Stimulated activated CD8-positive, alpha-beta memory T cell treated with anti-CD3 and anti-CD28 coated beads, Interleukin-7, amount 100 ng/mL, for 48 hours (primary cell): Measurements from ENCODE around the gene AADACL4.
"Not testable (repeated sequence)": the region's sequence is repeated elsewhere in the genome, so short reads cannot be mapped to it uniquely, and the experiment has no call there.

Experiments used
- DNase-seq, 2 donors: peaks; one replicate each; pipeline ENCODE4 v3.0.0-alpha.2; 2020; ENCODE audit warnings: low read depth in 1 of 2; ENCODE audit errors: extremely low read depth in 1 of 2

AADACL4 gene

DNA sequence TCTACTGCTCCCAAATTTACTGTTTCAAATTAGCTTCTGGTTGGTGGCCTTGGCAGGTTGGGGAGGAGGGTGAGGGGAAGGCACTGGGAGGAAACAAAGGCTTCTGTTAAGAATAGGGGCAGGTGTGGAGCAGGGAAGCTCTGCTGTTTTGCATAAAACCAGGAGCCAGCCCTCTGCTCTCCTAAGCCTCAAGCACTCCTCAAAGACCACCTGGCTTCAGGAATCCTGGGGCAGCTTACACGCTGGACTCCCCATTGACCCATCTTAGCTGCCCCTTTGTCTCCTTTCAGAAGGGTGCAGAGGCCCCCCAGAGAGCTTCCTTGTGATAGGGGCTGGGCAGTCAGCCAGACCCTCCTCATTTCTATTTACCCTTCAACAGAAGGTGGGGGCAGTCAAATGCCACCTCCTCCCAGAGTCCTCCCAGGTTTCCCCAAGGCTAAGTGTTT, 14.4 kb upstream of the AADACL4 start:
- DNase-seq = no peak

GRCh38 chr1:12629985-12630760, 13.7 kb upstream of the AADACL4 start:
- no peak for DNase-seq

GRCh38 chr1:12630946-12631530, 12.8 kb upstream of the AADACL4 start:
- no peak for DNase-seq

DNA sequence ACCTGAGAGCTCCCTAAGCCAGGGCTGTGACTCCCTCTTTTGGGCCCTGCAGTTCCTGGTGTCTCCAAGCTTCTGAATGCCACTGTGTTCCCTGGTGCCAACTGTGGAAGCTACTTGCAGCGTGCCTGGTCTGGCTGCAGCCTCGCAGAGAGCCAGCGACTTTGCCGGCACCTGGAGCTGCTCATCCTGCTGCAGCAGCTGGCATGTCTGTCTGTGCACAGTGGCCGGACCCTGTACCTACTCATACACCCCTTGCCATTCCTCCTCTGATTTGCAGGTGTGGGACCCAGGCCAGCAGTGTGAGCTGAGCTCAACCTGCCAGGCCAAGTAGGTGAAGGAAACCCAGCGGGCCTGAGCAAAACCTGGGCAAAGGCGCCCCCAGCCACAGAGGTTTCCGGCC, 12.3 kb upstream of the AADACL4 start:
- no peak for DNase-seq

DNA sequence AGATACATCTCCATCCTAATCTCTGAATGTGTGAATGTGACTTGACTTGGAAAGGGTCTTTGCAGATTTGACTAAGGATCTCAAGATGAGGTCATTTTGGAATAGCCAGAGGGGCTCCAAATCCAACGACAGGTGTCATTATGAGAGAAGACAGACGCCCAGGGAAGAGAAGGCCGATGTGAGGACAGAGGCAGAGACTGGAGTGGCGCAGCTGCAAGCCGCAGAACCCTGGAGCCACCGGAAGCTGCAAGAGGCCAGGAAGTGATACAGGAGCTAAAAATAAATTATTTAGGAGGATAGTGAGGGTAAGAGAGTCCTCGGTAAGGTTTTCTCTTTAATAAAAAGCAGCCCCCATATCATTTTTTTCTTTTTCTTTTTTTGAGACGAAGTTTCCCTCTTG, 9.7 kb upstream of the AADACL4 start:
- DNase-seq = no peak

GRCh38 chr1:12634696-12635202, 9.1 kb upstream of the AADACL4 start:
- no peak for DNase-seq

GRCh38 chr1:12636098-12636950, 7.6 kb upstream of the AADACL4 start:
- no peak for DNase-seq

DNA sequence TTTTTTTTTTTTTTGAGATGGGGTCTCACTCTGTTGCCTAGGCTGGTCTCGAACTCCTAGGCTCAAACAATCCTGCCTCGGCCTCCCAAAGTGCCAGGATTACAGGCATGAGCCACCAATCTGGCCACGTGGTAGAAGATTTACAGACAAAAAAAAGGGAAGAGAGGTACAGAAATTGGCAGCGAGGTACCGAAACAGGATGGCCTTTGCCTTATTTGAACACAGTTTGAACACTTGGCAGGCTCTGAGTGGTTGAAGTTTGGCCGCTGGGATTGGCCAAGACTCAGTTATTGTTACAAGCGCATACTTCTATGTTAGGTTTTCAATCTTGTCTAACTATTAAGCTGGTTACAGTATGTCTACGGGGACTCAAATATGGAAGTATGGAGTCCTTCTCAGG, 6.2 kb upstream of the AADACL4 start:
- no peak for DNase-seq

- DNase-seq = no peak
These were observed 3.5 kb upstream of the AADACL4 start for GRCh38 chr1:12640237-12640957.

DNA sequence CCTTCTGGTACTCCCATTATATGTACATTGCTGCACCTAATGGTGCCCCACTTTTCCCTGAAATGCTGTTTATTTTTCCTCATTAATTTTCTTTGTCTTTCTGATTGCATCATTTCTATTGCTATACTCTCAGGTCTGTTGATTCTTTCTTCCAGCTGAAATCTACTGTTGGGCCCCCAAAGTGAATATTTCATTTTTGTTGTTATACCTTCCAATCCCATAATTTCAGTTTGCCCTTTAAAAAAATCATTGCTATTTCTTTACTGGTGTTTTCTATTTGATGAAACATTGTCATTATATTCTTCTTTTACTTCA, 3.0 kb upstream of the AADACL4 start:
- no peak for DNase-seq

GRCh38 chr1:12643079-12643478, 806 bp upstream of the AADACL4 start:
- no peak for DNase-seq

DNA sequence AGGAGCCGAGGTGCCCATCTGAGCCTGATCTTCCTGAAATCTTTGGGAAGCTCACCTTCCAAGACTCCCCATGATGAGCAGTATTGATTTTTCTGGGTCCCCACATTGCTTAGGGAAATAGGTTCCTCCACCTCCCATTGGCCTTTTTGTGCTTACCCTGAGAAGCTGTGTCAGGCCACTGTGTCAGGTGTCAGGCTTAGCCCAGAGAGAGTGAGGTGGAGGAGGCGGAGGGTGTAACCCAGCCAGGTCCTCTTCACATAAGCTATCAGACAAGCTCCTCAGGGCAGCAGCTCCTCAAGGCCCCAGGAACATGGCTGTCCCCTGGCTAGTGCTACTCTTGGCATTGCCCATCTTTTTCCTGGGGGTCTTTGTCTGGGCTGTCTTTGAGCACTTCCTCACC, 352 bp downstream of the AADACL4 start:
- no peak for DNase-seq

- DNase-seq = no peak
These were observed 944 bp downstream of the AADACL4 start for GRCh38 chr1:12644829-12645228.

- not testable (repeated sequence) for DNase-seq
These were observed 1.5 kb downstream of the AADACL4 start for GRCh38 chr1:12645401-12645800.

GRCh38 chr1:12648741-12649140, 4.9 kb downstream of the AADACL4 start:
- DNase-seq = no peak

- DNase-seq = no peak
These were observed 6.1 kb downstream of the AADACL4 start for GRCh38 chr1:12649971-12650421.

GRCh38 chr1:12654004-12654567, 10.2 kb downstream of the AADACL4 start:
- no peak for DNase-seq

DNA sequence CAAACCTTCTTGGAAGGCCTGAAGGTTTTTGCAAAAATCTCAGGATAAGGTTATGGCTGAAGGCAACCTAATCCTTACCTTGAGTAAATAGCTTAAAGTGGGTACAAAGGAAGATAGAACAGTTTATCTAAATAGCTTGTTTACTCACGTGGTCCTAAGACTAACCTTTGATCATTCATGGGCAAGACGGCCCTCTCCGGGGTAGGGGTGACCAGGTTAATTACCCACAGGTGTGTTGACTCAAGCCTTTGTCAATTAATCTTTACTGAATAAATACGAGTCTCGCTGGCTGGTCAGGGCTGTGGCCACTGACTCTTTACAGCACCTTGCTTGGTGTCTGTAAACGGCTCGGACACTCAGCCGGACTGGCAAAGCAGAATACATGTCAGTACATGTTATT, 10.8 kb downstream of the AADACL4 start:
- DNase-seq = no peak

GRCh38 chr1:12656575-12656974, 12.7 kb downstream of the AADACL4 start:
- DNase-seq = no peak

GRCh38 chr1:12657060-12657884, 13.4 kb downstream of the AADACL4 start:
- DNase-seq = no peak
